Caco-2 (cell line): ENCODE data around the gene GSE1. TPM values are rescaled to one million over a fixed set of nuclear protein-coding genes. Genes with fewer than 3 reads are reported as not detected.

Experiments used
- BruUV-seq: library from RNA; stranded (reverse); fragments of 400-500 nt; replicated peaks from 2 replicates; lab custom pipeline; 2021; lab: Mats Ljungman, UMichigan
- CTCF ChIA-PET: fragments of 300-600 bp; sonication (Branson Sonifier 250); formaldehyde crosslinking; loops from one replicate; lab custom pipeline; 2022; ENCODE audit warnings: antibody characterized with exemption; lab: Charles Lee
- POLR2A ChIA-PET: fragments of 300-600 bp; sonication (Branson Sonifier 250); formaldehyde crosslinking; loops from one replicate; lab custom pipeline; 2022; ENCODE audit warnings: antibody characterized with exemption; lab: Charles Lee
- DNase-seq, 2 experiments: peaks; one replicate each; pipeline versions ENCODE4 v3.0.0 to v3.0.0-alpha.2; 2020 to 2022
- H3K27me3 ChIP-seq: replicated peaks from 2 replicates; pipeline ENCODE4 v1.6.0; 2011; ENCODE audit warnings: low read length; ENCODE audit not compliant: control insufficient read depth, insufficient read depth
- H3K36me3 ChIP-seq: 2 replicates; pipeline ENCODE4 v1.5.1; 2011; ENCODE audit warnings: low read length; ENCODE audit not compliant: control insufficient read depth, insufficient read depth
- H3K4me1 ChIP-seq: fragments of 250-450 bp; sonication (Bioruptor Pico); 2 replicates; pipeline ENCODE4 v1.5.1; 2020; ENCODE audit warnings: mild to moderate bottlenecking
- H3K4me3 ChIP-seq: 2 replicates; pipeline ENCODE4 v1.5.1; 2011; ENCODE audit warnings: low read depth, mild to moderate bottlenecking, control low read depth, low read length
- H3K9me3 ChIP-seq: fragments of 250-450 bp; sonication (Bioruptor Pico); 2 replicates; pipeline ENCODE4 v1.5.1; 2020; ENCODE audit warnings: mild to moderate bottlenecking, moderate library complexity
- H3K27ac Mint-ChIP-seq: one replicate; pipeline ENCODE4 v1.8.0; 2022; ENCODE audit warnings: mixed read lengths; ENCODE audit not compliant: unreplicated experiment
- H3K27me3 Mint-ChIP-seq: one replicate; pipeline ENCODE4 v1.8.0; 2022; ENCODE audit warnings: mixed read lengths; ENCODE audit not compliant: insufficient read depth, unreplicated experiment
- H3K36me3 Mint-ChIP-seq: one replicate; pipeline ENCODE4 v1.8.0; 2022; ENCODE audit warnings: mild to moderate bottlenecking, mixed read lengths; ENCODE audit not compliant: insufficient read depth, unreplicated experiment
- H3K4me1 Mint-ChIP-seq: one replicate; pipeline ENCODE4 v1.8.0; 2022; ENCODE audit warnings: low read depth, mixed read lengths; ENCODE audit not compliant: unreplicated experiment
- H3K4me3 Mint-ChIP-seq: one replicate; pipeline ENCODE4 v1.8.0; 2022; ENCODE audit warnings: mild to moderate bottlenecking, moderate library complexity, mixed read lengths; ENCODE audit not compliant: unreplicated experiment
- H3K9me3 Mint-ChIP-seq: one replicate; pipeline ENCODE4 v1.8.0; 2022; ENCODE audit warnings: mixed read lengths; ENCODE audit not compliant: unreplicated experiment
- CTCF ChIP-seq, 2 experiments: fragments of 200-600 bp in 1 of 2; IDR thresholded peaks; 1 replicate in 1 of 2; 2 replicates in 1 of 2; pipeline versions ENCODE4 v1.5.1 to v1.8.0; 2011 to 2022; ENCODE audit warnings: antibody characterized with exemption in 1 of 2, control low read depth in 1 of 2, inconsistent platforms in 1 of 2, low read depth in 1 of 2, low read length in 1 of 2, mild to moderate bottlenecking in 1 of 2, moderate library complexity in 1 of 2; ENCODE audit not compliant: insufficient read depth in 1 of 2, severe bottlenecking in 1 of 2, unreplicated experiment in 1 of 2
- intact Hi-C: fragments of 100-400 bp; cut with micrococcal nuclease; formaldehyde crosslinking; loops from one replicate; pipeline ENCODE4 v1.10.0; 2022; ENCODE audit not compliant: unreplicated experiment
- total RNA-seq: library from RNA; stranded (reverse); gene quantifications from 2 replicates; pipeline ENCODE4 v1.2.3, GENCODE V29; 2022

Gene GSE1
- total RNA-seq, 1 experiment from 2014 or later = 142 TPM

- intact Hi-C loops = no loop called here
- Mint-ChIP-seq H3K4me3 (no peak overlapping the region), H3K9me3 (no peaks in the 10 kb centered on the region), H3K4me1 (peaks cover 21% of the 10 kb centered on the region), H3K27me3 (no peaks in the 10 kb centered on the region), H3K27ac (no peak overlapping the region), H3K36me3 (peaks cover 11% of the 10 kb centered on the region)
- Histone ChIP-seq H3K9me3 (no peaks in the 10 kb centered on the region), H3K27me3 (no peaks in the 10 kb centered on the region), H3K4me3 (no peak overlapping the region), H3K4me1 (peaks cover 28% of the 10 kb centered on the region), H3K36me3 (no peaks in the 10 kb centered on the region)
- no peak for DNase-seq
- TF ChIP-seq CTCF (IDR thresholded peaks at IDR 0.05; ENCODE audit: insufficient read depth in 1 of 2, low read depth in 1 of 2, low read length in 1 of 2, severe bottlenecking in 1 of 2, unreplicated experiment in 1 of 2) = no peak
- ChIA-PET CTCF (no interaction called here), POLR2A (no interaction called here)
- no TSS peak for BruUV-seq
Observed at GRCh38 chr16:85604145-85604705, 8.9 kb upstream of the GSE1 start.

DNA sequence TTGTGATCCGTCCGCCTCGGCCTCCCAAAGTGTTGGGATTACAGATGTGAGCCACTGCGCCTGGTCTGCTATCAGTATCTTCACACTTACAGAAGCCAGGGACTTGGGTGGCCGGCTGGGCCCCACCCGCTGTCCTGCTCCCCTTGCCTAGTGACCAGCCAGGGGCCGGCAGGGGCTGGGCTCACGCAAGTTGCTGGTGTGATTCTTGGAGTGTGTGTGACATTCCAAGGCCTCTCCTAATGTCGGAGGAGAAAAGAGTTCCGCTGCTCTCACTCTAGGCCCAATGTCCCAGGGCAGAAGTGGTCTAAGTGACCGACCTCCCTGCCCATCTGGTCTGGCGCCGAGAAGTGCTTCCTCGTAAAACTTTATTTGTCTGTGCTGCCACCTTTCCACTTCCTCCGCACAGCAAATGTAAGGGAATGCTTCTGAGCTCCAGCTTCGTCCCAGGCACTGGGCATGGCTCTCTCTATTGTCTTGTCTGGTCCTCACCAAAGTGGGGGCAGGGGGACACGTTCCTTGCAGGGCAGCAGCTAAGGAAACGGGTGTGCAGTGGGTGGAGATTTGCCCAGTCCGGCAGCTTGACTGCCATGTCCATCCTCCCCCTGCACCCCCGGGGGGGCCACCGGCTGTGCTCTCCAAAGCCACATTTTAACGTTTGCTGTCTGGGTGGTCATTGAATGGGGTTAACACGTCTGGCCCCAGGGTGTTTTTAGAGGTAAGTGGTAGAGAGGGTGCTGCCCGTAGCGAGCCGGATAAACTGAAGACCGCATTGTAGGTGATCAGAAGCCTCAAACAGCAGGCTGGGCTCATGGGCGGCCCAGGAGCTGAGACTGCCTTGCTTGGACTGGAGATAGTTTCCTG is 7.8 kb upstream of the GSE1 start:
- no peak for DNase-seq
- Mint-ChIP-seq H3K27ac (no peak overlapping the region), H3K36me3 (peaks cover 11% of the 10 kb centered on the region), H3K9me3 (no peaks in the 10 kb centered on the region), H3K27me3 (no peaks in the 10 kb centered on the region), H3K4me1 (peaks cover 24% of the 10 kb centered on the region), H3K4me3 (no peak overlapping the region)
- POLR2A ChIA-PET = no interaction called here
- no peak for TF ChIP-seq CTCF (IDR thresholded peaks at IDR 0.05; ENCODE audit: insufficient read depth in 1 of 2, low read depth in 1 of 2, low read length in 1 of 2, severe bottlenecking in 1 of 2, unreplicated experiment in 1 of 2)
- Histone ChIP-seq H3K9me3 (no peaks in the 10 kb centered on the region), H3K4me3 (no peak overlapping the region), H3K4me1 (peaks cover 33% of the 10 kb centered on the region), H3K36me3 (no peaks in the 10 kb centered on the region), H3K27me3 (no peaks in the 10 kb centered on the region)
- intact Hi-C loops = no loop called here
- BruUV-seq = no TSS peak
- CTCF ChIA-PET = no interaction called here

DNA sequence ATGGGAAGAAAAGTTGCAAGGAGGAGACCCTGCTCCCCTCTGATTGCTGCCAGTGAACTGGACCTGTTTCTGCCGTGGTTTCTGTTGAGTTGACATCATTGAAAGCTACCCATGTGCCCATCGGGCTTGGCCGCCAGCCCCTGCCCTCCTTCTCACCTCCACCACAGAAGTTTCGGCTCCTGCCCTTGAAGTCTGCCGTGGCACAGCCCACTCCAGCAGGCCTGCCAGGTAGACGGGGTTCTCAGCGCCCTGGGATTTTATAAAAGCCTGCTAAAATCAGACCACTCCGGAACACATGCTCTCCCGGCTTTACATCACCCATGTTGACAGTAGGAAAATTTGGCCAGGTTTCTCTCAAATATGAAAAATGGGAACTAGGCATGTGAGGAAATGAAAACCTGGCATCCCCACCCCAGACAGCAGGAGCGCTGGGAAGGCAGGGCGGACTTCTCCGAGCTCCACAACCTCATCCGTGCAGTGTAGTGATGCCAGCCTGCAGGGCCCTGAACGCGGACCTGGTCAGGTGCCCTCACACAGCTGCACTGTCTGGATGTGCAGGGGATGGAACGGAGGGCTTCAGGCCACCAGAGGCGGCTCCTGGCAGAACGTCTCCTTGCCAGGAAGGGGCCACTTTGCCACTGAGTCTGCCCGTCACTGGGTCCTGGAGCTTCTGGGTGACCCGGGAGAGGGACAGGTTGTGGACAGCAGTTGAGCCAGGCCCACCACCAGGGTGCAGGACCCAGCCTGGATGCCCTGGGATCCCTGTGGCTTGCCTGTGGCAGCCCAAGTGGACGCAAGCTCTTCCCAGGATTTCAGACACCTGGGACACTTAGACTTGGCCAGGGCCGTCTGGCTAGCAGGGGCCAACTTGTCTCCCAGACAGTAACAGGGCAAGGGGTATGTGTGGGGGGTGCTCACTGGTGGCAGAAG is 6.9 kb upstream of the GSE1 start:
- Histone ChIP-seq H3K4me1 (peaks cover 40% of the 10 kb centered on the region), H3K9me3 (no peaks in the 10 kb centered on the region), H3K4me3 (no peak overlapping the region), H3K27me3 (no peaks in the 10 kb centered on the region), H3K36me3 (no peaks in the 10 kb centered on the region)
- POLR2A ChIA-PET = no interaction called here
- intact Hi-C loops = no loop called here
- H3K4me1 Mint-ChIP-seq = peaks cover 24% of the 10 kb centered on the region
- no TSS peak for BruUV-seq
- no peak overlapping the region for H3K27ac Mint-ChIP-seq
- no peak for TF ChIP-seq CTCF (IDR thresholded peaks at IDR 0.05; ENCODE audit: insufficient read depth in 1 of 2, low read depth in 1 of 2, low read length in 1 of 2, severe bottlenecking in 1 of 2, unreplicated experiment in 1 of 2)
- no peak overlapping the region for H3K4me3 Mint-ChIP-seq
- DNase-seq = no peak
- H3K36me3 Mint-ChIP-seq = peaks cover 17% of the 10 kb centered on the region
- CTCF ChIA-PET = interaction anchor here (0.6 kb wide), 1 partner anchor 146 kb away, joined by 4 read pairs; no protein-coding TSS in a partner anchor
- H3K27me3 Mint-ChIP-seq = no peaks in the 10 kb centered on the region
- no peaks in the 10 kb centered on the region for H3K9me3 Mint-ChIP-seq
